ENCODE data around the gene PLEKHG3. TPM values are rescaled to one million over a fixed set of nuclear protein-coding genes. Genes with fewer than 3 reads are reported as not detected.
A peak's percentile ranks its signal among the peaks of the same experiment; 100 is the strongest.

Gene PLEKHG3
- total and polyA plus RNA-seq, 2 of the 4 experiments (the other 2 are of a cell fraction): 8.2 to 8.4 TPM

- dilution Hi-C loops (cut with HindIII; ENCODE audit: low sequenced_read_pairs, unreplicated experiment) (no loop called here), in situ Hi-C loops (cut with MboI; ENCODE audit: low sequenced_read_pairs) (loop anchor here (5.0 to 10.0 kb wide), 2 partner anchors 90 to 228 kb away; no protein-coding TSS in a partner anchor), intact Hi-C loops (cut with micrococcal nuclease) (loop anchor here (1.0 to 5.0 kb wide), 3 partner anchors 130 to 258 kb away; partner anchors contain the start of genes HSPA2 and ZBTB1)
- Histone ChIP-seq H4K91ac (ENCODE audit: insufficient read depth, low read depth, low read length) (peak overlapping the region; percentile 31), H3K79me1 (ENCODE audit: low read depth in 1 of 2, low read length in 2 of 2) (no peaks in the 10 kb centered on the region), H3K27ac (ENCODE audit: insufficient read depth, low read length) (peak overlapping the region; percentile 63), H2BK20ac (ENCODE audit: low read depth, low read length) (peak overlapping the region; percentile 52), H2AK9ac (replicated peaks; ENCODE audit: low read depth, low read length, poor library complexity) (peak overlapping the region; percentile 82), H3K9ac (ENCODE audit: low read depth, low read length) (0 out of 2 replicates have a peak overlapping the region, but pooled peaks have one; percentile 5), H3K18ac (ENCODE audit: low read depth, low read length) (peak overlapping the region; percentile 53), H2AFZ (replicated peaks; ENCODE audit: low read length, poor library complexity) (peak overlapping the region; percentile 71), H3K27me3 (ENCODE audit: control insufficient read depth, insufficient read depth, low read length) (no peaks in the 10 kb centered on the region), H2AK5ac (ENCODE audit: low read depth, low read length) (peak overlapping the region; percentile 81), H3K4me2 (ENCODE audit: low read depth, low read length) (peak overlapping the region; percentile 44), H4K20me1 (ENCODE audit: insufficient read depth, low read length) (0 out of 2 replicates have a peak, but pooled peaks cover 6% of the 10 kb centered on the region), H3K9me1 (ENCODE audit: insufficient read depth, low read length) (peaks cover 26% of the 10 kb centered on the region), H4K5ac (ENCODE audit: low read depth, low read length) (peak overlapping the region; percentile 14), H3K4me3 (ENCODE audit: insufficient read depth, low read depth, low read length) (no peak overlapping the region), H3K9me3 (ENCODE audit: control insufficient read depth, insufficient read depth, low read length) (no peaks in the 10 kb centered on the region), H2BK15ac (ENCODE audit: low read depth, low read length) (peak overlapping the region; percentile 68; the same call in 2 of the 3 replicates), H2BK5ac (ENCODE audit: low read depth, low read length, poor library complexity, severe bottlenecking) (no peak overlapping the region), H4K8ac (ENCODE audit: low read depth in 2 of 2, low read length in 2 of 2) (peak overlapping the region; percentile 24 to 48; a peak in 3 of 4 replicates), H3K4ac (ENCODE audit: low read depth, low read length) (peak overlapping the region; percentile 65), H3K23ac (ENCODE audit: low read depth, low read length) (peak overlapping the region; percentile 34; the same call in 1 of the 2 replicates), H2BK120ac (ENCODE audit: low read depth, low read length) (peak overlapping the region; percentile 41), H3K4me1 (ENCODE audit: control insufficient read depth, insufficient read depth, low read length) (peaks cover 52% of the 10 kb centered on the region), H3K36me3 (ENCODE audit: control insufficient read depth, insufficient read depth, low read length) (no peaks in the 10 kb centered on the region), H3K56ac (ENCODE audit: extremely low read depth, insufficient read depth, low read length) (0 out of 2 replicates have a peak overlapping the region, but pooled peaks have one; percentile 4), H3K14ac (replicated peaks; ENCODE audit: low read depth, low read length) (peak overlapping the region; percentile 26)
- DNase-seq (peak; percentile 96), ATAC-seq (ENCODE audit: low read depth) (peak; percentile 21)
- WGBS, 2 experiments (ENCODE audit: extremely low coverage in 2 of 2, insufficient read length in 1 of 2): 9% methylated on average over 8 of the region's 19 CpGs; no CpG with 5 or more reads in 1 of the 2 experiments
- ChIA-PET CTCF (interaction anchor here (1.8 kb wide), 1 partner anchor 130 kb away, joined by 7 read pairs; no protein-coding TSS in a partner anchor), POLR2A (ENCODE audit: unreplicated experiment) (no interaction called here)
- TF ChIP-seq SMC3 (IDR thresholded peaks at IDR 0.05; ENCODE audit: low read depth, low read length) (peak; percentile 8; the same call in 1 of the 2 replicates), CHD1 (IDR thresholded peaks at IDR 0.05; ENCODE audit: low read depth, low read length) (no peak), NFE2L2 (IDR thresholded peaks at IDR 0.05; ENCODE audit: low read depth, low read length) (no peak), POLR2A (IDR thresholded peaks at IDR 0.05; ENCODE audit: low read depth, low read length) (peak; percentile 19; the same call in 1 of the 2 replicates), RCOR1 (IDR thresholded peaks at IDR 0.05; ENCODE audit: insufficient replicate concordance, low read length) (no peak), FOS (IDR thresholded peaks at IDR 0.05; ENCODE audit: low read depth, low read length) (no peak), MAZ (IDR thresholded peaks at IDR 0.05; ENCODE audit: borderline replicate concordance, low read depth, low read length) (peak; percentile 19; the same call in 1 of the 2 replicates), BHLHE40 (IDR thresholded peaks at IDR 0.05; ENCODE audit: low read depth, low read length) (peak; percentile 56; the same call in 1 of the 2 replicates), CTCF (conservative IDR thresholded peaks at IDR 0.05; ENCODE audit: low read depth, low read length) (no peak), RAD21 (IDR thresholded peaks at IDR 0.05; ENCODE audit: low read length) (no peak), MAFK (IDR thresholded peaks at IDR 0.05; ENCODE audit: low read depth, low read length) (no peak)
- BruUV-seq (replicated peaks): no TSS peak
These were observed 58.1 kb downstream of the PLEKHG3 start for GRCh38 chr14:64762044-64763034.
